H9 (cell line): ENCODE data around the gene KRTAP4-8. TPM values are rescaled to one million over a fixed set of nuclear protein-coding genes. Genes with fewer than 3 reads are reported as not detected.

Source experiments
- DNase-seq: peaks from one replicate; pipeline ENCODE4 v3.0.0-alpha.2; 2017
- H2AFZ ChIP-seq: one replicate; pipeline ENCODE4 v1.6.1; 2013; ENCODE audit warnings: mild to moderate bottlenecking, low read length, control low read depth, moderate library complexity
- H2AK5ac ChIP-seq: 2 replicates; pipeline ENCODE4 v1.6.1; 2013; ENCODE audit warnings: low read length, control low read depth, mixed read lengths; ENCODE audit not compliant: insufficient read length
- H2BK120ac ChIP-seq: one replicate; pipeline ENCODE4 v1.6.1; 2013; ENCODE audit warnings: low read depth, mild to moderate bottlenecking, low read length, control low read depth, inconsistent platforms; ENCODE audit not compliant: poor library complexity, severe bottlenecking
- H2BK12ac ChIP-seq: 2 replicates; pipeline ENCODE4 v1.6.1; 2013; ENCODE audit warnings: low read length, control low read depth, mixed read lengths, low read depth; ENCODE audit not compliant: insufficient read length
- H2BK15ac ChIP-seq: 2 replicates; pipeline ENCODE4 v1.6.1; 2013; ENCODE audit warnings: low read depth, low read length, control low read depth
- H2BK20ac ChIP-seq: one replicate; pipeline ENCODE4 v1.6.1; 2013; ENCODE audit warnings: low read depth, mild to moderate bottlenecking, low read length, control low read depth, inconsistent platforms; ENCODE audit not compliant: poor library complexity, severe bottlenecking
- H2BK5ac ChIP-seq: 2 replicates; pipeline ENCODE4 v1.6.1; 2013; ENCODE audit warnings: low read length, control low read depth, mixed read lengths; ENCODE audit not compliant: insufficient read length
- H3K14ac ChIP-seq: 2 replicates; pipeline ENCODE4 v1.6.1; 2013; ENCODE audit warnings: low read length, control low read depth; ENCODE audit not compliant: insufficient read depth
- H3K18ac ChIP-seq: 2 replicates; pipeline ENCODE4 v1.6.1; 2013; ENCODE audit warnings: low read depth, mild to moderate bottlenecking, mixed read lengths, low read length, control low read depth; ENCODE audit not compliant: insufficient read length
- H3K23ac ChIP-seq: 2 replicates; pipeline ENCODE4 v1.6.1; 2013; ENCODE audit warnings: low read length, control low read depth, mixed read lengths, low read depth; ENCODE audit not compliant: insufficient read length
- H3K23me2 ChIP-seq: 2 replicates; pipeline ENCODE4 v1.6.1; 2013; ENCODE audit warnings: low read depth, mild to moderate bottlenecking, mixed read lengths, low read length, control low read depth; ENCODE audit not compliant: insufficient read length, poor library complexity, severe bottlenecking
- H3K27ac ChIP-seq: 2 replicates; pipeline ENCODE4 v1.5.1; 2013; ENCODE audit warnings: low read length, control low read depth, mixed read lengths, low read depth; ENCODE audit not compliant: insufficient read length
- H3K27me3 ChIP-seq: 2 replicates; pipeline ENCODE4 v1.6.1; 2013; ENCODE audit warnings: low read length, control low read depth, inconsistent platforms; ENCODE audit not compliant: insufficient read depth
- H3K4ac ChIP-seq: 2 replicates; pipeline ENCODE4 v1.6.1; 2013; ENCODE audit warnings: low read depth, mild to moderate bottlenecking, control low read depth, inconsistent platforms, low read length, moderate library complexity
- H3K4me1 ChIP-seq: 2 replicates; pipeline ENCODE4 v1.6.1; 2013; ENCODE audit warnings: low read length, control low read depth, inconsistent platforms; ENCODE audit not compliant: insufficient read depth
- H3K4me2 ChIP-seq: 2 replicates; pipeline ENCODE4 v1.6.1; 2013; ENCODE audit warnings: low read length, control low read depth, mixed read lengths; ENCODE audit not compliant: insufficient read length, insufficient read depth
- H3K56ac ChIP-seq: 2 replicates; pipeline ENCODE4 v1.6.1; 2013; ENCODE audit warnings: low read depth, mild to moderate bottlenecking, mixed read lengths, low read length, control low read depth; ENCODE audit not compliant: insufficient read length
- H3K79me1 ChIP-seq: 2 replicates; pipeline ENCODE4 v1.6.1; 2013; ENCODE audit warnings: low read depth, mild to moderate bottlenecking, moderate library complexity, low read length, control low read depth, inconsistent platforms; ENCODE audit not compliant: insufficient read depth, poor library complexity, severe bottlenecking
- H3K79me2 ChIP-seq: 2 replicates; pipeline ENCODE4 v1.6.1; 2013; ENCODE audit warnings: low read length, control low read depth, inconsistent platforms; ENCODE audit not compliant: insufficient read depth
- H3K9ac ChIP-seq: 2 replicates; pipeline ENCODE4 v1.6.1; 2013; ENCODE audit warnings: low read length, control low read depth, mixed read lengths; ENCODE audit not compliant: insufficient read length; ENCODE audit errors: extremely low read depth
- H3K9me3 ChIP-seq: one replicate; pipeline ENCODE4 v1.6.1; 2013; ENCODE audit warnings: low read depth, low read length, inconsistent platforms; ENCODE audit not compliant: control insufficient read depth
- H3T11ph ChIP-seq: one replicate; pipeline ENCODE4 v1.6.1; 2013; ENCODE audit warnings: mild to moderate bottlenecking, low read length, control low read depth, inconsistent platforms
- H4K20me1 ChIP-seq: one replicate; pipeline ENCODE4 v1.6.1; 2013; ENCODE audit not compliant: control insufficient read depth, insufficient read length, insufficient read depth
- H4K5ac ChIP-seq: 2 replicates; pipeline ENCODE4 v1.6.1; 2013; ENCODE audit warnings: low read depth, mild to moderate bottlenecking, mixed read lengths, low read length, control low read depth; ENCODE audit not compliant: insufficient read length
- H4K8ac ChIP-seq: replicated peaks from 2 replicates; pipeline ENCODE4 v1.6.1; 2013; ENCODE audit warnings: low read length, control low read depth, mixed read lengths, low read depth; ENCODE audit not compliant: insufficient read length
- H4K91ac ChIP-seq: 2 replicates; pipeline ENCODE4 v1.6.1; 2013; ENCODE audit warnings: low read depth, mild to moderate bottlenecking, moderate library complexity, mixed read lengths, low read length, control low read depth; ENCODE audit not compliant: insufficient read length
- H3K27ac Mint-ChIP-seq, 3 experiments: 2 replicates in 2 of 3; 3 replicates in 1 of 3; pipeline ENCODE4 v1.8.0; 2020 to 2021; ENCODE audit warnings: mixed read lengths in 3 of 3, mild to moderate bottlenecking in 1 of 3, moderate library complexity in 1 of 3
- H3K27me3 Mint-ChIP-seq: 2 replicates; pipeline ENCODE4 v1.8.0; 2021; ENCODE audit warnings: low read depth, mild to moderate bottlenecking, moderate library complexity, mixed read lengths
- H3K36me3 Mint-ChIP-seq, 3 experiments: 2 replicates in 2 of 3; 3 replicates in 1 of 3; pipeline ENCODE4 v1.8.0; 2020 to 2021; ENCODE audit warnings: low read depth in 3 of 3, mixed read lengths in 3 of 3; ENCODE audit not compliant: insufficient read depth in 1 of 3
- H3K4me1 Mint-ChIP-seq, 2 experiments: 2 replicates each; pipeline ENCODE4 v1.8.0; 2020; ENCODE audit warnings: mixed read lengths in 2 of 2
- H3K4me3 Mint-ChIP-seq, 2 experiments: 2 replicates in 1 of 2; 3 replicates in 1 of 2; pipeline ENCODE4 v1.8.0; 2020 to 2021; ENCODE audit warnings: mild to moderate bottlenecking in 2 of 2, mixed read lengths in 2 of 2, moderate library complexity in 1 of 2
- H3K9me3 Mint-ChIP-seq, 2 experiments: 2 replicates in 1 of 2; 3 replicates in 1 of 2; pipeline ENCODE4 v1.8.0; 2020; ENCODE audit warnings: mild to moderate bottlenecking in 2 of 2, mixed read lengths in 2 of 2, moderate library complexity in 1 of 2
- WGBS: extraction: QIAGEN DNeasy Blood & Tissue Kit; methylation state at CpG from one replicate; pipeline ENCODE4 v1.1.7; 2013; ENCODE audit warnings: missing lambda C conversion rate, low lambda C conversion rate, mixed read lengths; ENCODE audit not compliant: insufficient read length; ENCODE audit errors: extremely low coverage; 5-methylcytosine and 5-hydroxymethylcytosine counted together
- total RNA-seq: library from RNA; stranded (reverse); gene quantifications from 2 replicates; pipeline ENCODE4 v1.2.1, GENCODE V29; 2021
- TF ChIP-seq, protein P1 (sequence below): fragments of 200-600 bp; sonication (generic); conservative IDR thresholded peaks from 3 replicates; pipeline ENCODE4 v1.8.0; 2021; ENCODE audit warnings: antibody characterized with exemption, mild to moderate bottlenecking

KRTAP4-8 gene
- total RNA-seq, 1 experiment from 2014 or later, result not detected

DNA sequence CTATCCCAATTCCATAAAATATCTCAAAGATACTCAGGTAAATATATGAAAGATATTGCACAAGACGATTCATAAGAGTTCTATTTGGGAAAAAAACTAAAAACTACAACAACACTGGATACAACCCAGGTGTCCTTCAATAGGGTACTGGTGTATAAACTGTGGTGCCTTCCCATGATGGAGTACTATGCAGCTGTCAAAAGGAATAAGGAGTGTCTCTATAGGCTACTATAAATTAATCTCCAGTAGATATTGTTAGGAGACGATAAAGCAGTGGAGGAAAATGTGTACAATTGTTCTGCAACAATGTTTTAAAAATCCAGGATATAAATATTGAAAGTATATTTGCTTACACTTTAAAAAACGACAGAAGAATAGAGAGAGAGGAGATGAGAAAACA, 28.5 kb upstream of the KRTAP4-8 start:
- Histone ChIP-seq H3T11ph (no peak overlapping the region), H3K9ac (no peak overlapping the region), H2BK5ac (no peak overlapping the region), H3K79me1 (no peaks in the 10 kb centered on the region), H3K23ac (no peak overlapping the region), H3K27ac (no peak overlapping the region), H4K8ac (no peak overlapping the region), H2BK120ac (no peak overlapping the region), H3K27me3 (no peaks in the 10 kb centered on the region), H4K91ac (no peak overlapping the region), H3K56ac (no peak overlapping the region), H3K4me1 (no peaks in the 10 kb centered on the region), H3K4me2 (no peak overlapping the region), H2BK12ac (no peak overlapping the region), H2BK15ac (no peak overlapping the region), H3K18ac (no peak overlapping the region), H3K4ac (no peak overlapping the region), H2BK20ac (no peak overlapping the region), H3K14ac (no peak overlapping the region), H2AK5ac (no peak overlapping the region), H4K5ac (no peak overlapping the region), H3K79me2 (no peaks in the 10 kb centered on the region), H2AFZ (no peak overlapping the region), H4K20me1 (no peaks in the 10 kb centered on the region), H3K9me3 (no peaks in the 10 kb centered on the region), H3K23me2 (no peaks in the 10 kb centered on the region)
- no CpG with 5 or more reads among the region's 3 CpGs for WGBS
- H3K4me1 Mint-ChIP-seq, result peaks cover 5% of the 10 kb centered on the region in 2 experiments
- TF ChIP-seq, protein P1, sequence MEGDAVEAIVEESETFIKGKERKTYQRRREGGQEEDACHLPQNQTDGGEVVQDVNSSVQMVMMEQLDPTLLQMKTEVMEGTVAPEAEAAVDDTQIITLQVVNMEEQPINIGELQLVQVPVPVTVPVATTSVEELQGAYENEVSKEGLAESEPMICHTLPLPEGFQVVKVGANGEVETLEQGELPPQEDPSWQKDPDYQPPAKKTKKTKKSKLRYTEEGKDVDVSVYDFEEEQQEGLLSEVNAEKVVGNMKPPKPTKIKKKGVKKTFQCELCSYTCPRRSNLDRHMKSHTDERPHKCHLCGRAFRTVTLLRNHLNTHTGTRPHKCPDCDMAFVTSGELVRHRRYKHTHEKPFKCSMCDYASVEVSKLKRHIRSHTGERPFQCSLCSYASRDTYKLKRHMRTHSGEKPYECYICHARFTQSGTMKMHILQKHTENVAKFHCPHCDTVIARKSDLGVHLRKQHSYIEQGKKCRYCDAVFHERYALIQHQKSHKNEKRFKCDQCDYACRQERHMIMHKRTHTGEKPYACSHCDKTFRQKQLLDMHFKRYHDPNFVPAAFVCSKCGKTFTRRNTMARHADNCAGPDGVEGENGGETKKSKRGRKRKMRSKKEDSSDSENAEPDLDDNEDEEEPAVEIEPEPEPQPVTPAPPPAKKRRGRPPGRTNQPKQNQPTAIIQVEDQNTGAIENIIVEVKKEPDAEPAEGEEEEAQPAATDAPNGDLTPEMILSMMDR, result no peak
- no peak overlapping the region for H3K27ac Mint-ChIP-seq
- H3K4me3 Mint-ChIP-seq, result no peak overlapping the region
- H3K9me3 Mint-ChIP-seq, result peaks cover 4 to 11% of the 10 kb centered on the region in 2 experiments; a peak in 4 of 5 replicates
- peaks cover 0 to 2% (median 0%) of the 10 kb centered on the region in 3 experiments; a peak in 2 of 7 replicates for H3K36me3 Mint-ChIP-seq
- DNase-seq, result no peak
- H3K27me3 Mint-ChIP-seq, result no peaks in the 10 kb centered on the region; the same call in 1 of the 2 replicates
